ENCODE data around the gene ZNF821.
A peak's percentile ranks its signal among the peaks of the same experiment; 100 is the strongest.
"Not testable (repeated sequence)": the region's sequence is repeated elsewhere in the genome, so short reads cannot be mapped to it uniquely, and the experiment has no call there.

The ZNF821 gene

GRCh38 chr16:71867939-71868338 is 16.0 kb downstream of the ZNF821 start:
- in situ Hi-C loops (cut with MboI; ENCODE audit: low pct_unique_long_range_greater_than_20kb, low sequenced_read_pairs) = no loop called here
- no peak for DNase-seq

DNA sequence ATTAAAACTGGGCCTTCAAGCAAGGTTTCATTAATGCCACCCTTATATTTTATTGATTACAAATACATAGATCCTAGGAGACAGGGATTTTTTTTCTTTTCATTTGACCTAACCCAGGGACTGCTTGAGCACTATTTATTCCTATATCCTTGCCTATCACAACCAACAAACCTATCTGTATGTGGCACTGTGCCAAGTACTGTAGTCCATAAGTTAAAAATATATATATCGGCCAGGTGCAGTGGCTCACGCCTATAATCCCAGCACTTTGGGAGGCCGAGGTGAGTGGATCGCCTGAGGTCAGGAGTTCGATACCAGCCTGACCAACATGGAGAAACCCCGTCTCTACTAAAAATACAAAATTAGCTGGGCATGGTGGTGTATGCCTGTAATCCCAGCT is 16.8 kb downstream of the ZNF821 start:
- in situ Hi-C loops (cut with MboI; ENCODE audit: low pct_unique_long_range_greater_than_20kb, low sequenced_read_pairs); DNase-seq: not testable (repeated sequence)

- in situ Hi-C loops (cut with MboI; ENCODE audit: low pct_unique_long_range_greater_than_20kb, low sequenced_read_pairs) = no loop called here
- DNase-seq = no peak
Observed at GRCh38 chr16:71865173-71865863, 18.7 kb downstream of the ZNF821 start.

GRCh38 chr16:71863995-71864394 is 20.0 kb downstream of the ZNF821 start:
- DNase-seq = no peak
- in situ Hi-C loops (cut with MboI; ENCODE audit: low pct_unique_long_range_greater_than_20kb, low sequenced_read_pairs) = no loop called here

- in situ Hi-C loops (cut with MboI; ENCODE audit: low pct_unique_long_range_greater_than_20kb, low sequenced_read_pairs) = no loop called here
- DNase-seq = no peak
Observed at GRCh38 chr16:71859762-71860521, 24.0 kb downstream of the ZNF821 start.

GRCh38 chr16:71855937-71856662 is 27.9 kb downstream of the ZNF821 start:
- in situ Hi-C loops (cut with MboI; ENCODE audit: low pct_unique_long_range_greater_than_20kb, low sequenced_read_pairs) = no loop called here

GRCh38 chr16:71854369-71854948 is 29.5 kb downstream of the ZNF821 start:
- in situ Hi-C loops (cut with MboI; ENCODE audit: low pct_unique_long_range_greater_than_20kb, low sequenced_read_pairs) = no loop called here
- no peak for DNase-seq

More at GRCh38 chr16:71855937-71856662, 27.9 kb downstream of the ZNF821 start:
- no peak for DNase-seq

GRCh38 chr16:71853413-71853812 is 30.6 kb downstream of the ZNF821 start:
- no peak for DNase-seq
- in situ Hi-C loops (cut with MboI; ENCODE audit: low pct_unique_long_range_greater_than_20kb, low sequenced_read_pairs) = no loop called here

GRCh38 chr16:71852561-71852960 is 31.4 kb downstream of the ZNF821 start:
- no peak for DNase-seq
- in situ Hi-C loops (cut with MboI; ENCODE audit: low pct_unique_long_range_greater_than_20kb, low sequenced_read_pairs) = no loop called here

DNA sequence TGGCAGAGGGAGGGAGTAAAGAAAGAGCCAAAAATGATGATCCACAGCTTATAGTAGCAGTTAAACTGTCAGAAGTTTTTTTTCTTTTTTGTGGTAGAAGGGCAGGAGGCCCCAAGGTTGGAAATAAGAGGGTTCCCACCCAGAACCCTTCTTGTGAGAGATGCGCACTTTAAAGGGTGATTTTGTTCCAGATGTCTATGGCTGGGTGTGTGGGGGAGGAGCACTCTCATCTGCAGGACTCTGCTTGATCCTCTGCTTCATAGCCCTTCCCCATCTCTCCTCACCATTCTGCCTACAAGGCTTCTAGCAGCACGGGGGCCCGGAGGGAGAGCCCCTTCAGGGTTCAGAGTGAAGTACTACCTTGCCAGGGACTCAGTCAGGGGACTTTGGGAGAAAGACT is 31.8 kb downstream of the ZNF821 start:
- in situ Hi-C loops (cut with MboI; ENCODE audit: low pct_unique_long_range_greater_than_20kb, low sequenced_read_pairs) = no loop called here
- DNase-seq = no peak

- in situ Hi-C loops (cut with MboI; ENCODE audit: low pct_unique_long_range_greater_than_20kb, low sequenced_read_pairs) = no loop called here
- no peak for DNase-seq
Observed at GRCh38 chr16:71851746-71852145, 32.2 kb downstream of the ZNF821 start.

DNA sequence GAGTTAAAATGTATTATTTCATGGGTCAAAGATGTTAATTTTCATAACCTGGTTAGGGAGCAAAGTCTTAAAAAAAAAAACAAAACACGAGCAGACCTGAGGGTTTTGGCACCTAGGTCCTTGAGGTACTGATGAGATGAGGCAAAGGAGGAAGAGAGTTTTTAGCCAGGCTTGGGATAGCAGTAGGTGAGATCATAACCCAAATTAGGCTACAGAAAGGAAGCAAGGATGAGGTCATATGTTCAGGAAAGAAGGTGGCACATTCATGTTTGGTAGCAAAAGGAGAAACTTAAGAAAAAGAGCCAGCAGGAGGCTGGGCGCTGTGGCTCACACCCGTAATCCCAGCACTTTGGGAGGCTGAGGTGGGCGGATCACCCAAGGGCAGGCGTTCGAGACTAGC is 35.4 kb downstream of the ZNF821 start:
- no peak for DNase-seq
- in situ Hi-C loops (cut with MboI; ENCODE audit: low pct_unique_long_range_greater_than_20kb, low sequenced_read_pairs) = no loop called here

- no peak for DNase-seq
- in situ Hi-C loops (cut with MboI; ENCODE audit: low pct_unique_long_range_greater_than_20kb, low sequenced_read_pairs) = no loop called here
Observed at GRCh38 chr16:71847096-71847495, 36.9 kb downstream of the ZNF821 start.

DNA sequence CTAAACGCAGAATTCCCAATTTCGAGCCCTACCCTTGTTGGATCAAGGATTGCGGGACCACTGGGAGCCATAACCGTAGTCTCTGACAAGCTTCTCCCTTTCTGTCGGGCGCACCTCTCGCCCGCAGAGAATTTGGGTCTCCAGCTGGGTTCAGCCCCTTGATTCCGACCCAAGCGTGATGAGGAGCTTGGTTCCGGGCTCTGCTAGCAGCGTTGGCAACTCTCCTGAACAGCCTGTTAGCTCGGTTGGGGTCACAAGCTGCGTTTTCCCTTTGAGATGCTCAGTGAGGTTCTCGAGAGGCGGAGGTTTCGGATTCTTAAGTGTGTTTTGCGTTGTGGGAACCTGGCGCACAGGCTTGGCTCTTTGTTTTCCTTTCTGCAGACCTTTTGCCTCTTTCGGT is 37.6 kb downstream of the ZNF821 start:
- peak; percentile 16 for DNase-seq
- in situ Hi-C loops (cut with MboI; ENCODE audit: low pct_unique_long_range_greater_than_20kb, low sequenced_read_pairs) = no loop called here

GRCh38 chr16:71845639-71846430 is 38.1 kb downstream of the ZNF821 start, which contains the start of gene ATXN1L:
Gene ATXN1L (plus strand): TSS chr16:71845976. CDS start chr16:71849741, 3,765 bp downstream.
- in situ Hi-C loops (cut with MboI; ENCODE audit: low pct_unique_long_range_greater_than_20kb, low sequenced_read_pairs) = no loop called here

GRCh38 chr16:71843572-71843971 is 40.4 kb downstream of the ZNF821 start:
- DNase-seq = no peak
- in situ Hi-C loops (cut with MboI; ENCODE audit: low pct_unique_long_range_greater_than_20kb, low sequenced_read_pairs) = no loop called here

More at GRCh38 chr16:71845639-71846430, 38.1 kb downstream of the ZNF821 start, which contains the start of gene ATXN1L:
- DNase-seq = peak; percentile 88

DNA sequence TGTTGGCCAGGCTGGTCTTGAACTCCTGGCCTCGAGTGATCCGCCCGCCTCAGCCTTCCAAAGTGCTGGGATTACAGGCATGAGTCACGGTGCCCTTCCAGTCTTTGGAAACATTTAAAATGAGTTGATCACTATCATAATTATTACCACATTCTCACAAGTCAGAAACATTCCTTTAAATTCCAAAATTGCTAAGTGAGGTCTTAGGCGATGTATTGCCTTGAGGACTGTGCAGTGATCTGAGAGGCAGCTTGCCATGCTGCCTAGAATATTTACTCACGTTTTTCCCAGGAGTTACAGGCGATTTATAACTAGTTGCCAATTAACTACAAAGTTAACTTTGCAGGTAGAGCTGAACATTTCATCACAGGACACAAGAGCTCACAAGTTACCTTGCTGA is 43.9 kb downstream of the ZNF821 start:
- in situ Hi-C loops (cut with MboI; ENCODE audit: low pct_unique_long_range_greater_than_20kb, low sequenced_read_pairs) = no loop called here
- DNase-seq = no peak

- DNase-seq = no peak
- in situ Hi-C loops (cut with MboI; ENCODE audit: low pct_unique_long_range_greater_than_20kb, low sequenced_read_pairs) = no loop called here
Observed at GRCh38 chr16:71837150-71837549, 46.8 kb downstream of the ZNF821 start.

DNA sequence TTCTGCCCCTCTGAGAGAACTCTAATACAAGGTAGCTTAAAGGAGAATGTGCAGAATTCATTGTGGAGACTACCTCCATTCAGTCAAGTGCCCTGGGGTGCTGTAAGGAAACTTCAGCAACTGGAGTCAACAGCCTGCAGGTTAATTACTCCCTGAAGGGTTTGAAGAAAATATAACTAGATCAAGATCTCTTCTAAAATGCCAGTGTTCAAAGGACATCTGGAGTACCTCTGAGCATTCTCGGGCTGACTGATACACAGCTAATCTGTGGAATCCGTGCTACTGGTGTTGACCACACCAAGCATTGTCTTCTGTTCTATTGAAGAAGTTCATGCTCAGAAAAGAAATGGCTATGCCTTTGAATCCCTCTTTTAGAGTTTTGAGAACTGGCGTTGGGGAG is 49.7 kb downstream of the ZNF821 start:
- in situ Hi-C loops (cut with MboI; ENCODE audit: low pct_unique_long_range_greater_than_20kb, low sequenced_read_pairs) = no loop called here
- DNase-seq = no peak

Data from KBM-7 (cell line).